Endothelial cell of umbilical vein (primary cell): Measurements from ENCODE around the gene DGKH. TPM values are rescaled to one million over a fixed set of nuclear protein-coding genes. Genes with fewer than 3 reads are reported as not detected.

Experiments
- BruUV-seq: library from RNA; stranded (reverse); fragments of 400-500 nt; replicated peaks from 2 replicates; lab custom pipeline; 2021; lab: Mats Ljungman, UMichigan
- CTCF ChIA-PET: fragments of 300-600, 350-600 bp; sonication (Branson Sonifier 250); formaldehyde crosslinking; loops from one replicate; lab custom pipeline; 2021; ENCODE audit warnings: antibody characterized with exemption, inconsistent platforms; lab: Charles Lee
- POLR2A ChIA-PET: fragments of 300-600, 350-600 bp; sonication (Branson Sonifier 250); formaldehyde crosslinking; loops from one replicate; lab custom pipeline; 2021; ENCODE audit warnings: antibody characterized with exemption, inconsistent platforms; lab: Charles Lee
- DNase-seq: peaks from one replicate; pipeline ENCODE4 v3.0.0-alpha.2; 2011; ENCODE audit warnings: low read depth, low spot score
- FAIRE-seq: peaks from 2 replicates; lab custom pipeline; 2011; peaks lifted over from hg19 to GRCh38; lab: Jason Lieb, UNC
- H2AFZ ChIP-seq: 2 replicates; pipeline ENCODE4 v1.6.0; 2012; ENCODE audit warnings: low read depth, low read length, control low read depth, inconsistent platforms
- H3K27ac ChIP-seq: 2 replicates; pipeline ENCODE4 v1.5.1; 2011; ENCODE audit warnings: low read depth, mild to moderate bottlenecking, control low read depth, low read length, moderate library complexity; ENCODE audit not compliant: insufficient read depth
- H3K27me3 ChIP-seq, 2 experiments: 2 replicates each; pipeline versions ENCODE4 v1.6.0 to v1.6.1; 2011; ENCODE audit warnings: low read length in 2 of 2, mixed read lengths in 1 of 2; ENCODE audit not compliant: control insufficient read depth in 2 of 2, insufficient read depth in 2 of 2
- H3K36me3 ChIP-seq, 2 experiments: 2 replicates in 1 of 2; 3 replicates in 1 of 2; pipeline ENCODE4 v1.5.1; 2011; ENCODE audit warnings: low read length in 2 of 2, mild to moderate bottlenecking in 1 of 2, moderate library complexity in 1 of 2; ENCODE audit not compliant: control insufficient read depth in 2 of 2, insufficient read depth in 2 of 2; ENCODE audit errors: extremely low read depth in 1 of 2
- H3K4me1 ChIP-seq: 3 replicates; pipeline ENCODE4 v1.5.1; 2011; ENCODE audit warnings: mild to moderate bottlenecking, low read length; ENCODE audit not compliant: control insufficient read depth, insufficient read depth; ENCODE audit errors: extremely low read depth
- H3K4me2 ChIP-seq: 2 replicates; pipeline ENCODE4 v1.6.1; 2011; ENCODE audit warnings: low read length, control low read depth, mixed read lengths; ENCODE audit not compliant: insufficient read depth
- H3K4me3 ChIP-seq, 3 experiments: fragments of 200-600 bp in 1 of 3; sonication (generic), shearing (Covaris generic) in 1 of 3; replicated peaks in 1 of 3; 2 replicates each; pipeline ENCODE4 v1.5.1; 2011 to 2016; ENCODE audit warnings: control low read depth in 3 of 3, low read length in 3 of 3, mild to moderate bottlenecking in 2 of 3, inconsistent platforms in 1 of 3, low read depth in 1 of 3, moderate library complexity in 1 of 3; ENCODE audit not compliant: insufficient read depth in 1 of 3
- H3K79me2 ChIP-seq: 2 replicates; pipeline ENCODE4 v1.6.0; 2012; ENCODE audit warnings: low read length, inconsistent platforms; ENCODE audit not compliant: control insufficient read depth, insufficient read depth
- H3K9ac ChIP-seq: replicated peaks from 2 replicates; pipeline ENCODE3; 2011; ENCODE audit warnings: low read length, control low read depth; ENCODE audit not compliant: insufficient read depth; ENCODE audit errors: extremely low read depth
- H3K9me1 ChIP-seq: replicated peaks from 3 replicates; pipeline ENCODE4 v1.6.0; 2011; ENCODE audit warnings: mild to moderate bottlenecking, low read length; ENCODE audit not compliant: control insufficient read depth, insufficient read depth; ENCODE audit errors: extremely low read depth
- H3K9me3 ChIP-seq: replicated peaks from 2 replicates; pipeline ENCODE4 v1.5.1; 2012; ENCODE audit warnings: low read length, inconsistent platforms; ENCODE audit not compliant: control insufficient read depth, insufficient read depth
- H4K20me1 ChIP-seq: replicated peaks from 2 replicates; pipeline ENCODE3; 2011; ENCODE audit warnings: mild to moderate bottlenecking, low read length; ENCODE audit not compliant: control insufficient read depth, insufficient read depth; ENCODE audit errors: extremely low read depth
- CTCF ChIP-seq, 2 donors: IDR thresholded peaks; 1 replicate in 1 of 2; 2 replicates in 1 of 2; pipeline ENCODE4 v1.5.1; 2011; ENCODE audit warnings: low read length in 2 of 2, mild to moderate bottlenecking in 2 of 2, moderate library complexity in 2 of 2, control low read depth in 1 of 2, inconsistent platforms in 1 of 2, low read depth in 1 of 2; ENCODE audit not compliant: insufficient read depth in 1 of 2; ENCODE audit errors: extremely low read depth in 1 of 2
- EZH2 ChIP-seq: IDR thresholded peaks from 2 replicates; pipeline ENCODE4 v1.6.1; 2012; ENCODE audit warnings: borderline replicate concordance, low read depth, mild to moderate bottlenecking, moderate library complexity, low read length, inconsistent platforms; ENCODE audit not compliant: severe bottlenecking
- FOS ChIP-seq: IDR thresholded peaks from 2 replicates; pipeline ENCODE4 v1.6.1; 2011; ENCODE audit warnings: mild to moderate bottlenecking, low read length, moderate library complexity, borderline replicate concordance; ENCODE audit not compliant: insufficient read depth
- GATA2 ChIP-seq: IDR thresholded peaks from 2 replicates; pipeline ENCODE4 v1.7.0; 2011; ENCODE audit warnings: low read depth, mild to moderate bottlenecking, moderate library complexity, mixed read lengths, low read length; ENCODE audit not compliant: insufficient read length, insufficient read depth
- JUN ChIP-seq: IDR thresholded peaks from 2 replicates; pipeline ENCODE4 v1.6.1; 2011; ENCODE audit warnings: borderline replicate concordance, low read depth; ENCODE audit not compliant: insufficient read length, insufficient read depth
- MYC ChIP-seq: IDR thresholded peaks from one replicate; pipeline ENCODE4 v1.6.1; 2011; ENCODE audit warnings: mild to moderate bottlenecking, low read depth, low read length
- POLR2A ChIP-seq: IDR thresholded peaks from 2 replicates; pipeline ENCODE4 v1.6.1; 2012; ENCODE audit warnings: low read depth, mild to moderate bottlenecking, control low read depth, low read length
- POLR2AphosphoS5 ChIP-seq: IDR thresholded peaks from 2 replicates; pipeline ENCODE4 v1.6.1; 2012; ENCODE audit warnings: low read depth, mild to moderate bottlenecking, control low read depth, low read length, moderate library complexity; ENCODE audit not compliant: insufficient read depth
- dilution Hi-C: fragments of 300-500 bp; cut with MboI; formaldehyde crosslinking; loops from one replicate; pipeline ENCODE4 v1.15.0; 2019; ENCODE audit warnings: low sequenced_read_pairs; ENCODE audit not compliant: extremely low pct_ligation_motif_present
- intact Hi-C: fragments of 100-400 bp; cut with micrococcal nuclease; formaldehyde crosslinking; loops from one replicate; pipeline ENCODE4 v1.10.0; 2022
- polyA plus RNA-seq, 4 experiments: library from polyadenylated mRNA; depleted of rRNA in 3 of 4; stranded (reverse) in 3 of 4; unstranded in 1 of 4; fragments of >200 nt; gene quantifications; 2 replicates each; pipeline versions ENCODE4 v1.2.1 to v1.2.3, GENCODE V29; 2011 to 2012; ENCODE audit warnings: missing spikeins in 1 of 4
- total RNA-seq: library from RNA; stranded (reverse); gene quantifications from 2 replicates; pipeline ENCODE4 v1.2.3, GENCODE V29; 2021
- TF ChIP-seq, protein P1 (sequence below): IDR thresholded peaks from 2 replicates; pipeline ENCODE4 v1.6.1; 2011; ENCODE audit not compliant: insufficient read depth, insufficient read length

The DGKH gene
- total and polyA plus RNA-seq, 2 donors (not counting 3 experiments of a cell fraction or from before 2014, with no cell fraction given) = 4.1 to 30.1 TPM

DNA sequence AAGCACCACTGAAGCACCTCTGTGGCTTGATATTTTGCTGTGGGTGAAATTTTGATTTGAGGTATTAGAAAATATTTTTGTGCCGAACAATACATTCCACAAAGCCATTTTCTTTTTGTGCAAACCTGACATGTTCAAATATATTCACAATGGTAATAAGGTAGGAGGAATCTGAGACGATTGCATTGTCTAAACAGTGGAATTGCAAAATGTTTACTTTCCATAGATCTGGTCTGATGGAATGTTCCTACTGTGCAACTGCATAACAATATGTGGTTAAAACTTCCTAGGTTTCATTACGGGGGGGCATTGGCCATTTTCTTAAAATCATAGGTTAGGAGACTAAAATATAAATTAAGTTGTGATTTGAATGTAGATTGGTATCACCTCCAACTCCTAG lies 180.8 kb downstream of the DGKH start:
- FAIRE-seq = no peak
- H3K9me3 ChIP-seq = no peaks in the 10 kb centered on the region
- H3K27me3 ChIP-seq = no peaks in the 10 kb centered on the region
- no peak overlapping the region for H2AFZ ChIP-seq
- no peak overlapping the region for H3K4me2 ChIP-seq
- intact Hi-C loops (no loop called here), dilution Hi-C loops (no loop called here)
- H3K27ac ChIP-seq = no peak overlapping the region
- DNase-seq = no peak
- no peak overlapping the region for H3K4me3 ChIP-seq
- H4K20me1 ChIP-seq = no peaks in the 10 kb centered on the region
- no peaks in the 10 kb centered on the region for H3K9me1 ChIP-seq
- ChIA-PET POLR2A (no interaction called here), CTCF (no interaction called here)
- TF ChIP-seq, protein P1, sequence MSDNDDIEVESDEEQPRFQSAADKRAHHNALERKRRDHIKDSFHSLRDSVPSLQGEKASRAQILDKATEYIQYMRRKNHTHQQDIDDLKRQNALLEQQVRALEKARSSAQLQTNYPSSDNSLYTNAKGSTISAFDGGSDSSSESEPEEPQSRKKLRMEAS = no peak
- TF ChIP-seq POLR2A (no peak), GATA2 (no peak), MYC (no peak), POLR2AphosphoS5 (no peak), JUN (no peak), CTCF (IDR thresholded peaks at IDR 0.05; ENCODE audit: extremely low read depth in 1 of 2, insufficient read depth in 1 of 2, low read depth in 1 of 2, low read length in 2 of 2) (no peak), EZH2 (no peak), FOS (no peak)
- H3K79me2 ChIP-seq = no peaks in the 10 kb centered on the region
- H3K4me1 ChIP-seq = no peaks in the 10 kb centered on the region
- H3K9ac ChIP-seq = no peak overlapping the region
- H3K36me3 ChIP-seq = peaks cover 0 to 3% of the 10 kb centered on the region in 2 experiments
- BruUV-seq = no TSS peak
